K562 (cell line): ENCODE data around the gene ADD1. TPM values are rescaled to one million over a fixed set of nuclear protein-coding genes. Genes with fewer than 3 reads are reported as not detected.

ENCODE experiments used
- BRD9 ChIP-seq: fragments of 450-650 bp; IDR thresholded peaks from 2 replicates; pipeline ENCODE4 v1.6.1; 2018; ENCODE audit warnings: low read depth; ENCODE audit not compliant: partially characterized antibody
- HDAC2 ChIP-seq: fragments of 450-650 bp; IDR thresholded peaks from 2 replicates; pipeline ENCODE4 v1.6.1; 2016; ENCODE audit warnings: mild to moderate bottlenecking
- KDM5B ChIP-seq: fragments of 200-600 bp; sonication (generic); IDR thresholded peaks from 2 replicates; pipeline ENCODE4 v1.6.1; 2012; ENCODE audit warnings: low read depth, mild to moderate bottlenecking, moderate library complexity, low read length, control low read depth, inconsistent platforms; ENCODE audit not compliant: insufficient replicate concordance
- MGA ChIP-seq: fragments of 450-650 bp; IDR thresholded peaks from 2 replicates; pipeline ENCODE4 v1.6.1; 2016; ENCODE audit warnings: mild to moderate bottlenecking, moderate library complexity
- NKRF ChIP-seq: fragments of 450-650 bp; IDR thresholded peaks from 2 replicates; pipeline ENCODE4 v1.6.1; 2016; ENCODE audit warnings: borderline replicate concordance
- PHB ChIP-seq: fragments of 250-450 bp; sonication (Bioruptor Pico); IDR thresholded peaks from 2 replicates; pipeline ENCODE4 v1.5.0; 2021
- TBL1XR1 ChIP-seq, 2 experiments: IDR thresholded peaks; 2 replicates each; pipeline ENCODE4 v1.6.1; 2012; ENCODE audit warnings: improper control_type of control experiment in 2 of 2, low read length in 2 of 2, mild to moderate bottlenecking in 1 of 2
- TCFL5 ChIP-seq: fragments of 250-450 bp; sonication (Bioruptor Pico); conservative IDR thresholded peaks from 2 replicates; pipeline ENCODE4 v1.6.1; 2021; ENCODE audit warnings: mild to moderate bottlenecking, moderate library complexity, matching md5 sums
- TOE1 ChIP-seq, 2 experiments: fragments of 450-650 bp in 1 of 2; sonication (generic) in 1 of 2; formaldehyde crosslinking in 1 of 2; IDR thresholded peaks; 2 replicates each; pipeline versions ENCODE4 v1.7.1 to v1.8.0; 2016 to 2022; ENCODE audit warnings: borderline replicate concordance in 2 of 2, mild to moderate bottlenecking in 2 of 2, antibody characterized with exemption in 1 of 2, inconsistent platforms in 1 of 2, low read depth in 1 of 2, missing genetic modification reagents in 1 of 2, moderate library complexity in 1 of 2
- ZFPM2 ChIP-seq: fragments of 250-450 bp; sonication (Bioruptor Pico); IDR thresholded peaks from 2 replicates; pipeline ENCODE4 v1.5.1; 2022; ENCODE audit warnings: mild to moderate bottlenecking
- ZNF165 ChIP-seq: fragments of 250-450 bp; sonication (Bioruptor Pico); IDR thresholded peaks from 2 replicates; pipeline ENCODE4 v1.4.0; 2020; ENCODE audit warnings: borderline replicate concordance
- ZNF197 ChIP-seq: fragments of 200-800 bp; sonication (Bioruptor generic); IDR thresholded peaks from 2 replicates; pipeline ENCODE4 v1.6.1; 2016; ENCODE audit warnings: low read depth, missing genetic modification characterization, missing compliant biosample characterization
- ZNF316 ChIP-seq: fragments of 450-650 bp; IDR thresholded peaks from 2 replicates; pipeline ENCODE4 v1.6.1; 2016
- ZNF589 ChIP-seq: fragments of 200-800 bp; sonication (Bioruptor generic); IDR thresholded peaks from 2 replicates; pipeline ENCODE4 v1.6.1; 2016; ENCODE audit warnings: low read depth, missing genetic modification characterization, missing compliant biosample characterization
- polyA plus RNA-seq, 8 experiments: library from polyadenylated mRNA; depleted of rRNA in 4 of 8; stranded (reverse) in 5 of 8; unstranded in 3 of 8; fragments of >200 nt; fragmentation: Nextera tagmentation in 2 of 8; fragmentation: Illumina TruSeq in 1 of 8; extraction: Ambion mirVana in 2 of 8; extraction: Trizol in 1 of 8; gene quantifications; 2 replicates each; pipeline versions ENCODE4 v1.2.1 to v1.2.3, GENCODE V29; 2011 to 2014; ENCODE audit warnings: inconsistent platforms in 1 of 8, missing spikeins in 1 of 8
- total RNA-seq, 7 experiments: library from RNA; depleted of rRNA in 6 of 7; stranded (reverse); fragments of >200 nt in 6 of 7; fragmentation: Illumina TruSeq in 2 of 7; extraction: Trizol in 2 of 7; gene quantifications; 2 replicates each; pipeline versions ENCODE4 v1.2.1 to v1.2.3, GENCODE V29; 2011 to 2021; ENCODE audit warnings: low replicate concordance in 1 of 7

The ADD1 gene
- total and polyA plus RNA-seq, 9 of the 15 experiments (the other 6 are each of a cell fraction or from before 2014, with no cell fraction given): 17.5 to 153 (median 74.0) TPM

- TF ChIP-seq ZFPM2 (CRISPR knock-in tag) (no peak), NKRF (no peak), ZNF197 (CRISPR knock-in tag) (no peak), HDAC2 (peak; percentile 16; the same call in 1 of the 2 replicates), PHB (CRISPR knock-in tag) (no peak), TCFL5 (CRISPR knock-in tag) (no peak), BRD9 (no peak), MGA (no peak), KDM5B (peak; percentile 28), ZNF589 (CRISPR knock-in tag) (no peak), TOE1 (IDR thresholded peaks at IDR 0.05; ENCODE audit: borderline replicate concordance) (no peak), TOE1 (CRISPR knock-in tag; IDR thresholded peaks at IDR 0.05; ENCODE audit: borderline replicate concordance, low read depth) (no peak), ZNF316 (peak; percentile 92), TBL1XR1 (IDR thresholded peaks at IDR 0.05; ENCODE audit: low read length in 2 of 2) (no peak), ZNF165 (CRISPR knock-in tag) (no peak)
Measured at GRCh38 chr4:2794486-2795299, 49.0 kb upstream of the ADD1 start (continued).
